Glomerular endothelial cell (primary cell): ENCODE measurements around the gene ASCL2. TPM values are rescaled to one million over a fixed set of nuclear protein-coding genes. Genes with fewer than 3 reads are reported as not detected.

Source experiments
- DNase-seq: peaks from one replicate; pipeline ENCODE4 v3.0.0-alpha.2; 2011; ENCODE audit warnings: low read depth, low spot score; ENCODE audit errors: extremely low read depth
- total RNA-seq: library from RNA; depleted of rRNA; stranded (reverse); fragments of >200 nt; gene quantifications from 2 replicates; pipeline ENCODE4 v1.2.3, GENCODE V29; 2015

The ASCL2 gene, protein sequence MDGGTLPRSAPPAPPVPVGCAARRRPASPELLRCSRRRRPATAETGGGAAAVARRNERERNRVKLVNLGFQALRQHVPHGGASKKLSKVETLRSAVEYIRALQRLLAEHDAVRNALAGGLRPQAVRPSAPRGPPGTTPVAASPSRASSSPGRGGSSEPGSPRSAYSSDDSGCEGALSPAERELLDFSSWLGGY
- not detected in 2 replicates for total RNA-seq

DNA sequence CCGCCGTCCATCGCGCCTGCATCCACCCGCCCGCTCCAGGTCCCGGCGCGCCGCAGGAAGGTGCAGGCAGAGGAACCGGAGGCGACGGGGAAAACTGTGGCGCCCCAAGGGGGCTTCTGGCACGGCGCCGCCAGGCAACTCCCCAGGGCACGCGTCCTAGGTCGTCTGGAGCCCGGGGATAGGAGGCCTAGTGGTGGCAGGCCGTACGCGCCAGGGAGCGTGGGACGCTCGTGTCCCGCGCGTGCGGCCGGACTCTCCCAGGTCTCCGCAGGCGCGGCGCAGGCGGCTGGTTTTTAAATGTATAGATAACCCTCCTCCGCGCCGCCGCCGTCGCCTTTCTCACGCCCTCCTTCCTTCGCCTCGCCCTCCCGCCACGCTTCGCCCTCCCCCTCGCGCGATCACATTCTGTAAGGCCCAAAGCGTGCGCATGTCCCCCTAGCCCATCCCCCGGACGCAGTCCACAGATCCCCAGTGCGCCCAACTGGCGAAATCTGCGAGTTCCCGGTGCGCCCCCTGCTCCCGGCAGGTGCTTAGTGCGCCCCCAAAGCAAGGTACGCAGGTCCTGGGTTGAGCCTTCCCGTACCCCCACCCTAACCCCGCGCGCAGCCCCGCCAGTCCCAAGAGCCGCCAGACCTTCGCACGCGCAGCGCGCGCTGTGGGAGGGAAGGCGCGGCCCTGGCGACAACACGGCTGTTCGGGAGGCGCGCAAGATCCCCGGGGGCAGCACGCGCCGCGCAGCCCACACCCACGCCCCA lies at the start of gene ASCL2:
TSS of gene ASCL2 (minus strand) at position 267 of the 755 bp plus-strand sequence. CDS start at position 11, 256 bp downstream.
- no peak for DNase-seq

- DNase-seq: no peak
Observed at GRCh38 chr11:2319791-2320472, 49.5 kb upstream of the ASCL2 start.

GRCh38 chr11:2318707-2319106 lies 48.3 kb upstream of the ASCL2 start:
- DNase-seq: no peak

GRCh38 chr11:2318123-2318522 lies 47.7 kb upstream of the ASCL2 start:
- DNase-seq: no peak

GRCh38 chr11:2317354-2318050 lies 47.1 kb upstream of the ASCL2 start:
- DNase-seq: no peak

DNA sequence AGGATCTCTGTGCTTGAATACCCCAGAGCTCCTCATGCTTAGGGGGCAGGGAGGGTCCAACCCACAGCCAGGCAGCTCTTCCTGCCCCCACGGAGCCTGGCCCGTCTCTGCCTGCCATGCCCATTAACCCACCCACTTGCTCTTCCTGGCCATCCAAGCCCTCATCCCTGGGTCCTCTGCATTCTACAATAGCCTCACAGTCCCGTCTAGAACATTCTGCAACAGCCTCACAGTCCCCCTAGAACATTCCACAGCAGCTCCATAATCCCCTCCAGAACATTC lies 46.5 kb upstream of the ASCL2 start:
- DNase-seq: no peak

DNA sequence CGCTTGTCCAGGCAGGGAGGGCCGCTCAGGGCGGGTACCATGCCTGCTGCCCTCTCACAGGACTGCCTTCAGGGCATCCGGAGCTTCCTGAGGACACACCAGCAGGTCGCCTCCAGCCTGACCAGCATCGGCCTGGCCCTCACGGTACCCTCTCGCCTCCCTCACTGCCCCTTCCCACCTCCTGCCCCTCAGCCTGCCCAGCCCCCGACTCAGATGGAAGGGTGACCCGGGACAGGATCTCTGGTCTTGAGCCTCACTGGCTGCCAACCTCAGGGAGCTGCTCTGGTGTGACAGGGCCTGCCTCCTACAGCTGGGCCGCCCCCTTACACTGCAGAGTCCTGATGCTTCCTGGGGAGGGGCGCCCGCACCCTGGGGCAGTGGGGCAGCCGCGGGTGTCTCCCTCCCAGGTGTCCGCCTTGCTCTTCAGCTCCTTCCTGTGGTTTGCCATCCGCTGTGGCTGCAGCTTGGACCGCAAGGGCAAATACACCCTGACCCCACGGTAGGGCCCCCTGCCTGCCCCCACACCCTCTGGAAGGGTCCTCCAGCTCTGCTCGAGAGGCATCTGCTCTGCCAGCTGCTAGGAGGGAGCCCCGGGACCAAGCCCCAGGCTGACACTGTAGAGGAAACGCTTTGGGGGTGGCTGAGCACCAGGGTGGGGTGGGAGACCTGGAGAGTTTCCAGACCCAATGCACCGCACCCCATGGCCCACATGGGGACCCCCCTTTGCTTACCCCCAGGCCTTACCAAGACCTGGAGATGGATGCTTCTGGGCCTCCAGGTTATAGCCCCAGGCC lies 46.0 kb upstream of the ASCL2 start:
- DNase-seq: no peak

- no peak for DNase-seq
Observed at GRCh38 chr11:2315395-2316168, 45.2 kb upstream of the ASCL2 start.

DNA sequence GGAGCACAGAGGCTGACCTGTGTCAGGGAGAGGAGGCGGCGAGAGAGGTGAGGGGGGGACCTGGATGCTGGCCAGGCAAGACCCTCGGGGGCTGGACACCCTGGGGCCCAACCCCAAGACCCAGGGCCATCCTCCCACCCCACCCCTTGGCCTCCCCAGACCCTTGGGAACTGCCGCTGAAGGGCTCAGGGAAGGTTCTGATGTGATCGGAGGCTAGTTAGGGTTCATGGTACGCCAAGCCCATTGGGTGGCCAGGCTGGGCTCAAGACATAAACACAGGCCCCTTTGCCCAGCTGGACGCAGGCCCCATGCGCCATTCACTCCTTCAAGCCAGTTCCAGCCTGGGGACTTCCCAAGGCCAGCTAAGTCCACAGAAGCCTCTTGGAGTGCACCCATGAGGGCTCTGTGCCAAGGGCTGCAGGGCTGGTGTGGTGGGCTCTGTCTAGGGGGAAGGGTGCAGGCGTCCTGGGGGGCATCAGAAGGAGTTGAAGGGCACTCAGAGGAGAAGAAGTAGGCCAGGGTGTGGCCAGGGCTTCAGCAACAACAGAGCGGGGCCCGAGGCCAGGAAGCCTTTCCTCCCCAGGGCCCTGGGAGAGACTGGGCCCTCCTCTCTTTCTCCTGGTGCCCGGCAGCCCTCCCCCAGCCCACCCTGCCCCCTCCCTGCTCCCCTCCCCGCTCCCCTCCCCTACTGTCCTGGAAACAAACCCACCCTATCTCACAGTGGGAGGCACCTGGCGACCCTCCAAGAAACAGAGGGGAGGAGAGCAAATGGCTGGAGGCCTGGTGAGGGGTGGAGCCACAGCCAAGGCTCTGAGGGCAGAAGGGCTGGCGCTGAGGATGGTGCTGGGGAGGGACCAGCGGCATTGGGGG lies 44.4 kb upstream of the ASCL2 start:
- DNase-seq: no peak

- no peak for DNase-seq
Observed at GRCh38 chr11:2314136-2314524, 43.7 kb upstream of the ASCL2 start.

- DNase-seq: no peak
Observed at GRCh38 chr11:2313051-2313951, 42.9 kb upstream of the ASCL2 start.

GRCh38 chr11:2312232-2313042 lies 42.0 kb upstream of the ASCL2 start:
- no peak for DNase-seq

GRCh38 chr11:2311353-2312133 lies 41.2 kb upstream of the ASCL2 start:
- DNase-seq: no peak

DNA sequence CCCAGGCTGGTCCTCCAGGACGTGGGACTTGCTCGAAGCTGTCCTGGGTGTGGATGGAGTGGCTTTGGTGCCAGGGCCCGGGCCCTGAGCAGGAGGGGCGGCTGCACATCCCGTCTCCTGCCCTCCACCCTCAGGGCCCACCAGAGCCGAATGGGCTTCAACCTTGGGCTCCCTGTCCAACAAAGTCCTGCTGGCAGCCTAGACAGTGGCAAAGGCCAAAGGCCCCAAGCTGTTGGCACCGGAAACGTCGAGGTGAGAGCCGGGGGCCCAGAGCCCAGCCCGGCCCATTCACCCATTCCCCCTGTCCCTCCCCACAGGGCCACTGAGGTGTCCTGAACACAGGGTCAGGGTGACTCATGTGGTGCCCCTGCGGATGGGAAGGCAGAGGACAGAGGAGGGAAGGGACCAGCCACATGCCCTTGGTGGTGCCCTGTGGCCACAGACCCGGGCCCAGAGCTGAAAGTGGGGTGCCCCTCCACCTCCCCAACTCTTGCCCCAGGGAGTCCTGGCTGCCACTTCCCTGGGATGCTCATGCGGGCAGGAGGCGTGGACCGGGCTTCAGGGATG lies 40.5 kb upstream of the ASCL2 start:
- no peak for DNase-seq

GRCh38 chr11:2310073-2310785 lies 39.8 kb upstream of the ASCL2 start:
- no peak for DNase-seq
